Ishikawa (cell line): ENCODE results near the gene CARD14.

Source experiments
- CEBPB ChIP-seq: IDR thresholded peaks from 2 replicates; pipeline ENCODE4 v1.6.1; 2012
- CREB1 ChIP-seq: IDR thresholded peaks from 2 replicates; pipeline ENCODE4 v1.6.1; 2012; ENCODE audit warnings: low read depth
- EGR1 ChIP-seq: IDR thresholded peaks from 2 replicates; pipeline ENCODE4 v1.6.1; 2012
- EP300 ChIP-seq: IDR thresholded peaks from 2 replicates; pipeline ENCODE4 v1.6.1; 2012; ENCODE audit warnings: borderline replicate concordance
- FOXM1 ChIP-seq: IDR thresholded peaks from 2 replicates; pipeline ENCODE4 v1.6.1; 2012; ENCODE audit warnings: low read depth, borderline replicate concordance
- MAX ChIP-seq: IDR thresholded peaks from 2 replicates; pipeline ENCODE4 v1.6.1; 2012
- NFIC ChIP-seq: IDR thresholded peaks from 2 replicates; pipeline ENCODE4 v1.6.1; 2012
- RAD21 ChIP-seq: IDR thresholded peaks from 2 replicates; pipeline ENCODE4 v1.6.1; 2012; ENCODE audit warnings: low read depth
- TAF1 ChIP-seq: IDR thresholded peaks from 2 replicates; pipeline ENCODE4 v1.6.1; 2012; ENCODE audit warnings: low read depth, mild to moderate bottlenecking
- TCF12 ChIP-seq: IDR thresholded peaks from 2 replicates; pipeline ENCODE4 v1.6.1; 2012; ENCODE audit warnings: low read depth
- TEAD4 ChIP-seq: IDR thresholded peaks from 2 replicates; pipeline ENCODE4 v1.6.1; 2012
- YY1 ChIP-seq: IDR thresholded peaks from 2 replicates; pipeline ENCODE4 v1.6.1; 2012; ENCODE audit warnings: low read depth
- TF ChIP-seq, protein P1 (sequence below): IDR thresholded peaks from 2 replicates; pipeline ENCODE4 v1.6.1; 2012; ENCODE audit warnings: low read depth, mild to moderate bottlenecking
- TF ChIP-seq, protein P2 (sequence below): IDR thresholded peaks from 2 replicates; pipeline ENCODE4 v1.6.1; 2012

DNA sequence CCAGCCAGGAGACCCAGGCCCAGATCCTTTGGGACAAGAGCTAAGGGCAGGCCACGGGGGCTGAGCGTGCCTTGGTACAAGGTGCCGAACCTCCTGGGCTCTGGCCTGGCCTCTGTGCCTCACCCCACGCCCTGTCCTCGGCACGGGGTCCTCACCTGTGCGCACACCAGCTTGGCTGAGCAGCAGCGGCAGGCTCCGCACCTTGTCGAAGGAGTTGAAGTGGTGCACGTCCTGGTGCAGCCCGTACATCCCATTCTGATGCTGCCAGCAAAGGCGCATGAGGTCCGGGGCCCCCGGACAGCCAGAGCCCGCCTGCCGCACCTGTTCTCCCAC lies 45.0 kb downstream of the CARD14 start:
- TF ChIP-seq YY1 (no peak), TCF12 (no peak), EP300 (no peak), MAX (no peak), NFIC (no peak), CEBPB (no peak), EGR1 (no peak), FOXM1 (no peak), TAF1 (no peak), TEAD4 (no peak), RAD21 (no peak), CREB1 (no peak)
- TF ChIP-seq, protein P1, sequence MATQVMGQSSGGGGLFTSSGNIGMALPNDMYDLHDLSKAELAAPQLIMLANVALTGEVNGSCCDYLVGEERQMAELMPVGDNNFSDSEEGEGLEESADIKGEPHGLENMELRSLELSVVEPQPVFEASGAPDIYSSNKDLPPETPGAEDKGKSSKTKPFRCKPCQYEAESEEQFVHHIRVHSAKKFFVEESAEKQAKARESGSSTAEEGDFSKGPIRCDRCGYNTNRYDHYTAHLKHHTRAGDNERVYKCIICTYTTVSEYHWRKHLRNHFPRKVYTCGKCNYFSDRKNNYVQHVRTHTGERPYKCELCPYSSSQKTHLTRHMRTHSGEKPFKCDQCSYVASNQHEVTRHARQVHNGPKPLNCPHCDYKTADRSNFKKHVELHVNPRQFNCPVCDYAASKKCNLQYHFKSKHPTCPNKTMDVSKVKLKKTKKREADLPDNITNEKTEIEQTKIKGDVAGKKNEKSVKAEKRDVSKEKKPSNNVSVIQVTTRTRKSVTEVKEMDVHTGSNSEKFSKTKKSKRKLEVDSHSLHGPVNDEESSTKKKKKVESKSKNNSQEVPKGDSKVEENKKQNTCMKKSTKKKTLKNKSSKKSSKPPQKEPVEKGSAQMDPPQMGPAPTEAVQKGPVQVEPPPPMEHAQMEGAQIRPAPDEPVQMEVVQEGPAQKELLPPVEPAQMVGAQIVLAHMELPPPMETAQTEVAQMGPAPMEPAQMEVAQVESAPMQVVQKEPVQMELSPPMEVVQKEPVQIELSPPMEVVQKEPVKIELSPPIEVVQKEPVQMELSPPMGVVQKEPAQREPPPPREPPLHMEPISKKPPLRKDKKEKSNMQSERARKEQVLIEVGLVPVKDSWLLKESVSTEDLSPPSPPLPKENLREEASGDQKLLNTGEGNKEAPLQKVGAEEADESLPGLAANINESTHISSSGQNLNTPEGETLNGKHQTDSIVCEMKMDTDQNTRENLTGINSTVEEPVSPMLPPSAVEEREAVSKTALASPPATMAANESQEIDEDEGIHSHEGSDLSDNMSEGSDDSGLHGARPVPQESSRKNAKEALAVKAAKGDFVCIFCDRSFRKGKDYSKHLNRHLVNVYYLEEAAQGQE: no peak
- TF ChIP-seq, protein P2, sequence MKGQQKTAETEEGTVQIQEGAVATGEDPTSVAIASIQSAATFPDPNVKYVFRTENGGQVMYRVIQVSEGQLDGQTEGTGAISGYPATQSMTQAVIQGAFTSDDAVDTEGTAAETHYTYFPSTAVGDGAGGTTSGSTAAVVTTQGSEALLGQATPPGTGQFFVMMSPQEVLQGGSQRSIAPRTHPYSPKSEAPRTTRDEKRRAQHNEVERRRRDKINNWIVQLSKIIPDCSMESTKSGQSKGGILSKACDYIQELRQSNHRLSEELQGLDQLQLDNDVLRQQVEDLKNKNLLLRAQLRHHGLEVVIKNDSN: no peak
